HG02610 (cell line): ENCODE results near the gene ARHGEF4.
"Not testable (repeated sequence)": the region's sequence is repeated elsewhere in the genome, so short reads cannot be mapped to it uniquely, and the experiment has no call there.

Experiments used
- ATAC-seq: cut with Tn5 transposase; IDR thresholded peaks from one replicate; pipeline ENCODE4 v1.9.1; 2021; ENCODE audit warnings: mild to moderate bottlenecking, moderate library complexity; ENCODE audit not compliant: unreplicated experiment

Gene ARHGEF4

GRCh38 chr2:131067465-131068125 is 230.9 kb downstream of the ARHGEF4 start:
- no peak for ATAC-seq

DNA sequence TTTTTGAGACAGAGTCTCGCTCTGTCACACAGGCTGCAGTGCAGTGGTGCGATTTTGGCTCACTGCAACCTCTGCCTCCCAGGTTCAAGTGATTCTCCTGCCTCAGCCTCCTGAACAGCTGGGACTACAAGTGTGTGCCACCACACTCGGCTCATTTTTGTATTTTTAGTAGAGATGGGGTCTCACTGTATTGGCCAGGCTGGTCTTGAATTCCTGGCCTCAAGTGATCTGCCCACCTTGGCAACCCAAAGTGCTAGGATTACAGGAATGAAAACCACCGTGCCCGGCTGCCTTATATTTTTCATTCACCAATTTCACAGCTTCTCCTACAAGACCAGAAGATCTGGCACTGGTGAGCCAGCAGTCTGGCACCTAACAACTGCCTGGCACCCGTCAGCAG is 231.5 kb downstream of the ARHGEF4 start:
- ATAC-seq = not testable (repeated sequence)

DNA sequence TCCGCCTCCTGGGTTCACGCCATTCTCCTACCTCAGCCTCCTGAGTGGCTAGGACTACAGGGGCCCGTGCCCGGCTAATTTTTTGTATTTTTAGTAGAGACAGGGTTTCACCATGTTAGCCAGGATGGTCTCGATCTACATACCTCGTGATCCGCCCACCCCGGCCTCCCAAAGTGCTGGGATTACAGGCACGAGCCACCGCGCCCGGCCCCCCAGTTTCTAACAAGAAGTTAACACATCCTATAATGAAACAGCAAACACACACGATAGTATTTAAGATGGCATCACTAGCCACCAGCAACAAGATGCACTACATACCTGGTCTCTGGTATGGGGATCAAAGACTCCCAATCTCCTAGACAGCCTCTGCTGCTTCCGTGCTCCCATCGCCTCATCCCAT is 238.9 kb downstream of the ARHGEF4 start:
- not testable (repeated sequence) for ATAC-seq

DNA sequence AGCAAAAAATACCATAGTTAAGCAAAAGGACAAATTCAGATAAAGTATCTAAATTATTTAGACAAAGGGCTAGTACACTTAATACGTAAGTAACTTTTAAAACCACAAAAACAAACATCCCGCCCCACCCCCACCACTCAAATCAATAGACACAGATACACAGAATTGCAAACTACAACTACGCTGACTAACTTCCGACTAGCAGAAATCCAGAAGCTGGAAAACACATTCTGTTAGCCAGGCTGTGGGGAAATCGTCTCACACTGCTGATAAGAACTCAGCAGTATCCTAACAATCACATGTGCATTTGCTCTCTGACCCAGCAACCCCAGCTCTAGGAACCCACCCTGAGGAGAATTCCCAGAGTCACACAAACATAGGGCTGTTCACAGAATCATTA is 240.0 kb downstream of the ARHGEF4 start:
- no peak for ATAC-seq

DNA sequence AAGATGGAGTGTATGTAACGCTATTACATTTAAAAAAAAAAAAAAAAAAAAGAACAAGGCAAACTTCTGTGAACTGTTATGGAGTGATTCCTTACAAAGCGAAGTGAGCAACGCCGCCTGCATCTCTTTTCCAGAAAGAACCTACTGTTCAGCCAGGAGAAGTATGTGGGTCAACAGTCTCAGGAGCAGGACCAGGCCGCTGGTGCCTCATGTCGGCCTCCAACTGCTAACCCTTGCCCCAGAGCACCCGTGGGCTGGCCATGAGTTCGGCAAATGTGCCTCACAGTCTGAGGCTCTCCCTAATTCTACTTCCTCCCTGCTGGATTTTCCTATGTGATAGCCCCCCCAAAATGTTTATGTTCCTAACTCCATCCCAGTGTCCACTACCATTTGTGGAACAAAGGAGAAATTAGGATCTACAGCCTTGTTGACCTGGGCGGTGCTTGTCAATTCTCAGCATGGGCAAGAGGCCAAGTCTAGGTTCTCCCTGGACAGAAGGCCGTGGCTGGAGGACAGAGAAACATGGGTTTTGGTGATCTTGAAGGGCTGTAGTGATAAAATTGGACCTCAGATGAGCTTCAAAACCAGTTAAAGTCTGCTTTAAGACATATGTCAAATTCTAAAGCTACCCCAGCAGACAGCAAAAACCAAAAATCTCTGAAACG is 240.6 kb downstream of the ARHGEF4 start:
- ATAC-seq = no peak

DNA sequence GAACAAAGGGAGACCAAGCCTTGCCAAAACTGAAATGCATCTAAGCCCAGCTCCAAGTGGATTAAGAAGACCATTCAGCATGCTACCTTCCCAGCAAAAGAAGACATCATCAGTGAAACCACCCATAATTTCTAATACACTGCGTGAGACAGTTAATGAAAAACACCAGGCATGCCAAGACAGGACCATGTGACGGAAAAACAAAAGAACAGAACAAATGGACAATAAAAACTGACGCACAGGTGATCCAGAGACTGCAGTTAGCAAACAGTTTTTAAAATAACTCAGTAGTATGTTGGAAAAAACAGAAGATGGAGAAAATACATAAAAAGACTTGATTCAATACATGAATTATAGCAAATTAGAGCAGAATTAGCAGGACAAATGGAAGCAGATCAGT is 241.3 kb downstream of the ARHGEF4 start:
- no peak for ATAC-seq

- ATAC-seq = not testable (repeated sequence)
Measured at GRCh38 chr2:131079931-131080330, 243.2 kb downstream of the ARHGEF4 start.

DNA sequence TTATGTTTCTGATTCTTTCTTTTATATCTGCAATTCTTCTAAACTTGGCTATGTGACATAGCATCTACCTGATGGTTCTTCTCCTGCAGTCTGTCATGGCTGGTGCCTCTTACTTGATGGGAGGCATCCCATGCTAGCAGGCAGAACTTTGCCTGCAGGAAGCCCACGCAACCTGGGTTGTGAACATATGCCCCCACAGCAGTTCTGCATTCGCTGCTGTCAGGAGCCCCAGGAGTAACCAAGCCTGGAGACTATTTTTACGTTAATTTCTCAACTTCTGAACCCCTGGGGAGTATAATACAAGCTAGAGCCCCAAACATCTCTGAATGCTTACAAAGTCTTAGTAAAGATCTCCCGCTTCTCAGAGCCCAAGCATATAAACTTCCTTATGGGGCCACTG is 244.5 kb downstream of the ARHGEF4 start:
- ATAC-seq = no peak

DNA sequence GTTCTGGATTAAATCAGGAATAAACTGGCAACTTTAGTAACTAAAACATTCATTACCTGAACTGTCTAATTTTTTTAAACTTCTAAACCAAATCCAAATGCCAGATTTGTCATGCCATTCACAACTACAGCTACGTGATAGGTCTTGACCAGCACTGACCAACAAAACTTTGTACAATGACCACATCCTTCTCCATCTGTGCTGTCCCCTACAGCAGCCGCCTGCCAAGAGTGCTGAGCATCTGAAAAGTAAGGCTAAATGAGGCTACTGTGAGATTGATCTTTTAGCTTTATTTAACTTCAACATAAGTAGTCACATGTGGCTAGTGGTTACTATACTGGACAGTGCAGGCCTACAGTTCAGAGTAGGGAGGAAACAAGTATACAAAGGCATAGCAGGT is 248.9 kb downstream of the ARHGEF4 start:
- no peak for ATAC-seq

DNA sequence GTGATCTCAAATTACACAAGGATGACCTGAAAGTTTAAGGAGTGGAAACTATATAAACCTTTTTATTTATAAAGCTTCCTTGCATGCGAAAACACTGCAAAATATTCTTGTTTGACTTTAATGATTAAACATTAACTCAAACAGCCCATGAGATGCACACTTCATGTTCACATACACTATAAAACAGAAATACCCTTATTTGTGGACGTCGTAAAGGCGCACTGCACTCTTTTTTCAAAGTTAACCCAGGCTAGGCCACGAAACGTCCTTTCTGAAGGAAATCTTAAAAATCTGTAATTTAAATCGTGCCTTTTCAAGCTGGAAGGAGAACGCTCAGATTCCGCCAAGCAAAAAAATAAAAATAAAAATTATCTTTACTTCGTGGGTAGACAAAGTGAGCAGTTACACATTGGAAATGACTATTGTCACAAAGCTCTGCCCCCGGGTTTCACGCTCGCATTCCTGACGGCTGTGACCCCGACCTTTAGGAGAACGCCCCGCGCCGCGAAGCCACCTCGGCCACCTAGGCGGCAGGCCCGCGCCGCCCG is 255.8 kb downstream of the ARHGEF4 start:
- no peak for ATAC-seq

- ATAC-seq = peak; percentile 81
Measured at GRCh38 chr2:131093006-131093695, 256.4 kb downstream of the ARHGEF4 start, which contains the start of gene FAM168B. FAM168B (minus strand) TSS chr2:131093460; CDS start chr2:131082646, 10,814 bp downstream.

DNA sequence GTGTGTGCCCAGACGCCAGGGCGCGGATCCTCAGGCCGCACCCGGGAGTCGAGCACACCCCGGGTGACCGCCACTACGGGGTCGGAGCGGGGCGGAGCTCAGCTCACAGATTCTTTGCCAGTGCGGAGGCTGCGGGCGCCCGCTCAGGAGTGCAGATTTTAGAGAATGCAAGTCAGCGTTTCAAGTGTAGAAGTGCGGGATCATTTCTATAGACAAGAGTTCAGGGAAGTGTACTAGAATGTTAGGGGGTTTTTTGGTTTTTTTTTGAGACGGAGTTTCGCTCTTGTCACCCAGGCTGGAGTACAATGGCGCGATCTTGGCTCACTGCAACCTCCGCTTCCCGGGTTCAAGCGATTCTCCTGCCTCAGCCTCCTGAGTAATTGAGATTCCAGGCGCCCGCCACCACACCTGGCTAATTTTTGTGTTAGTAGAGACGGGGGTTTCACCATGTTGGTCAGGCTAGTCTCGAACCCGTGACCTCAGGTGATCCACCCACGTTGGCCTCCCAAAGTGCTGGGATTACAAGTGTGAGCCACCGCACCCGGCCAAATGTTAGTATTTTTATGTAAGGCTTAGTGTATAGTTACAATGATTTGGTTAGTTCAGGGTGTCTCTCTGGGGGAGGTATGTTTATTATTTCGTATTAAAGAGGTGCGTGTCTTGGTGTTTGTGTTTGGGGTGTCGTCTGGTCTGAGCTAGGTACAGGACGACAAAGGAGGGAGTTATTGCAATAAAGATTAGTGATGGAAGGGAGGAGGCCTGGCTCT is 257.2 kb downstream of the ARHGEF4 start:
- ATAC-seq = peak; percentile 69

DNA sequence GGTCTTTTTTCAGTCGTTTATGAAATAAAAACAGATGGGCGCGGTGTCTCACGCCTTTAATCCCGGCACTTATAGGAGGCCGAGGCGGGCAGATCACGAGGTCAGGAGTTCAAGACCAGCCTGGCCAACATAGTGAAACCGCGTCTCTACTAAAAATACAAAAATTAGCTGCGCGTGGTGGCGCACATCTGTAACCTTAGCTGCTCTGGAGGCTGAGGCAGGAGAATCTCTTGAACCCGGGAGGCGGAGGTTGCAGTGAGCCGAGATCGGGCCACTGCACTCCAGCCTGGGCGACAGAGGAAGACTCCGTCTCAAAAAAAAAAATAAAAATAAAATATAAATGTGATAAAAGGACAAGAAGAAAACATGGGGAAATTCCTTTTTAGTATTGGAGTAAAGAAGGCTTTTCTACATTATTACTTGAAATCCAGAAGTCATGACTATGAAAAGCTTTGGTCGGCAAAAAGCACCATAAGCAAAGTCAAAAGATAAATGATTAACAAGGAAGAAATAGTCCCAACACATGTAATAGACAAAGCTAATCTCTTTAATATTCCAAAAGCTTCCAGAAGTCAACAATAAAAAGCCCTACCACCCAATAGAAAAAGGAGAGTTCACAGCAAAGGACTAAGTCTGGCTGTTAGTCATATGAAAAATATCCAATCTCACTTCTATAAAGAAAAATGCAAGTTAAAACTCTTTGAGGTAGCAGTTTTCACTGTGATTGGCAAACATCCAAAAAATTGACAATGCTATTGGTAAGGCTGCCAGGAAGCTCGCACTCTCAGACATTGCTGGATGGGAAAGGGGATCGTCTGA is 258.0 kb downstream of the ARHGEF4 start:
- no peak for ATAC-seq
